Heart right ventricle (tissue), 16 donors: ENCODE data around the gene WDR31. TPM values are rescaled to one million over a fixed set of nuclear protein-coding genes. Genes with fewer than 3 reads are reported as not detected.
A peak's percentile ranks its signal among the peaks of the same experiment; 100 is the strongest.
"Not testable (repeated sequence)": the region's sequence is repeated elsewhere in the genome, so short reads cannot be mapped to it uniquely, and the experiment has no call there.

Source experiments
- ATAC-seq, 8 donors: fragments of 200-7000 bp; cut with Tn5 transposase; one replicate each; pipeline ENCODE4 v1.9.1; 2020; ENCODE audit warnings: mild to moderate bottlenecking in 8 of 8, moderate library complexity in 8 of 8, moderate number of reproducible peaks in 1 of 8
- DNase-seq, 2 donors: peaks; one replicate each; pipeline ENCODE4 v3.0.0-alpha.2; 2020
- H3K27ac ChIP-seq, 10 donors: fragments of 200-600 bp; sonication (generic) in 2 of 10; one replicate each; pipeline versions ENCODE4 v1.5.0 to v1.8.0; 2020 to 2022; ENCODE audit warnings: mild to moderate bottlenecking in 3 of 10
- H3K27me3 ChIP-seq, 7 donors: fragments of 200-600 bp; one replicate each; pipeline ENCODE4 v1.8.0; 2021 to 2022; ENCODE audit warnings: mild to moderate bottlenecking in 2 of 7
- H3K36me3 ChIP-seq, 9 donors: fragments of 200-600 bp; sonication (generic) in 1 of 9; one replicate each; pipeline versions ENCODE4 v1.5.0 to v1.8.0; 2020 to 2022; ENCODE audit warnings: mild to moderate bottlenecking in 2 of 9
- H3K4me1 ChIP-seq, 9 donors: fragments of 200-600 bp; sonication (generic) in 1 of 9; one replicate each; pipeline versions ENCODE4 v1.5.0 to v1.8.0; 2020 to 2022; ENCODE audit warnings: mild to moderate bottlenecking in 4 of 9
- H3K4me3 ChIP-seq, 10 donors: fragments of 200-600 bp; sonication (generic) in 2 of 10; one replicate each; pipeline versions ENCODE4 v1.5.0 to v1.8.0; 2020 to 2022; ENCODE audit warnings: mild to moderate bottlenecking in 7 of 10, moderate library complexity in 2 of 10
- H3K9me3 ChIP-seq, 11 donors: fragments of 200-600 bp in 10 of 11; sonication (generic) in 2 of 11; one replicate each; pipeline versions ENCODE4 v1.5.0 to v1.8.0; 2013 to 2022; ENCODE audit warnings: mild to moderate bottlenecking in 2 of 11, control low read depth in 1 of 11, moderate library complexity in 1 of 11
- WGBS, 2 donors: extraction: QIAGEN DNeasy Blood & Tissue Kit; methylation state at CpG; one replicate each; pipeline ENCODE4 v1.1.7; 2013; ENCODE audit warnings: inconsistent platforms in 1 of 2; 5-methylcytosine and 5-hydroxymethylcytosine counted together
- intact Hi-C, 10 donors: fragments of 100-400 bp; cut with DNase I; formaldehyde crosslinking; loops; one replicate each; pipeline versions ENCODE4 v1.11.1 to v1.14.2; 2022
- polyA plus RNA-seq, 2 donors: library from polyadenylated mRNA; stranded (reverse); fragments of 200-250 nt; gene quantifications; one replicate each; pipeline ENCODE4 v1.2.3, GENCODE V29; 2013
- total RNA-seq, 10 donors: library from RNA; stranded (reverse); fragmentation: NEBNext Ultra II Directional in 3 of 10; extraction: Animal tissue kit (Norgen Biotek cat#: 25700) in 3 of 10; gene quantifications; one replicate each; pipeline versions ENCODE4 v1.2.1 to v1.2.4, GENCODE V29; 2021 to 2023
- TF ChIP-seq, protein P1 (sequence below), 9 donors: fragments of 200-600 bp; sonication (generic) in 2 of 9; IDR thresholded peaks; one replicate each; pipeline versions ENCODE4 v1.5.0 to v1.8.0; 2021 to 2022; ENCODE audit warnings: antibody characterized with exemption in 9 of 9, mild to moderate bottlenecking in 5 of 9, moderate library complexity in 1 of 9
- donor health status: Arrhythmogenic right ventricular cardiomyopathy.
- donor health status: ischemic (EF 13 %, LVEDD 7.1; RV severe dilation, severe dysfunction).
- donor health status: healthy with polysubstance abuse.
- donor health status: DM: no; HTN: yes; CAD: no.
- donor health status: DM: no; HTN: no; CAD: no.
- donor health status: ischemic (EF 25% LVEDD 6.9; RV normal size, moderate dysfunction).
- donor health status: ischemic (EF 25% LVEDD 5.7; RV mildly dilated, moderate dysfunction).
- donor health status: healthy.
- donor health status: DM: yes; HTN: yes; CAD: no.
- donor health status: Ischemic cardiomyopathy.
- donor health status: ischemic (EF 35%, LVEDD 5.7; RV mildly dilated, moderate dysfunction).
- donor health status: nonischemic (EF 11% LVEDD 7.7; RV severe dilation, severe dysfunction).
- donor health status: DM: yes; HTN: yes; CAD: no.
- donor health status: PGD.
- donor health status: ischemic (EF 29% LVEDD 5.4; RV normal size, mild dysfunction).
- donor health status: nonischemic (EF 23%, LVEDD 6.1; RV moderate dilation, normal function).

WDR31 gene
- total and polyA plus RNA-seq, 12 donors = 3.4 to 29.0 (median 18.1) TPM

DNA sequence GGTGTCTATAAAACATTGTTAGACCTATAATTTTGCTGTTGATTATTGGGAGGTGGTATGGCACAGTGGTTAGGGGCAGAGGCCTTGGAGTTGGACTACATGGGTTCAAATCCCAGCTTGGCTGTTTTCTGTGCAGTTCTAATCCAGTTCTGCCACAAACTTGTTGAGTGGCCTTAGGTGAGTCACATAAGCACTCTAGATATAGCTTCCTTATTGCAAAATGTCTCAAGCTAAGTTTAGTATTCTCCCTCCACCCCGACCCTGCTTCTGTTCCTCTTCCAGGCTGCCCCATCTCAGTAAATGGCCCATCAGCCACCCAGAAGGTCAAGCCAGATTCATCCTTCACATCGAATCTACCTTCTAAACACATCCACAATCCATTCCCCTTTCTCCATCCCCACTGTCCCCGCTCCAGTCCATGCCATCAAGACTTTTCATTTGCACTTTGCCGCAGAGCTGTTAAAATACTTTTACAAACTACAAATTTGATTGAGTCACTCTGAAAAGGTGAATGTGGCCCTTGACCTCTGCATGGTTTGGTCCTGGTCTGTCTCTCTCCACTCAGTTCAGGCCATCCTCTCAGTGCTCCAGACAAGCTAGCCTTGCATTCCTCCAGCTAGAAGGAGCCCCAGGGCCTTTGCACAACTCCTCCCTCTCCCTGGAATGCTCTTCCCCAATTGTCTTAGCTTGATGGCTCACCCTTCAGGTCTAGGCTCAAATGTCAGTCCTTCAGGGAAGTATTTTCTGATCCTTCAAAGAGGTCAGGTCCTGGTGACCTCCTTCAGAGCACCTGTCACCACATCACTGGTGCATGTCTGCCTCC lies 46.7 kb upstream of the WDR31 start:
- Histone ChIP-seq H3K36me3 (peaks cover 0 to 63% (median 46%) of the 10 kb centered on the region in 9 donors), H3K4me1 (no peaks in the 10 kb centered on the region), H3K9me3 (no peaks in the 10 kb centered on the region), H3K27me3 (no peaks in the 10 kb centered on the region), H3K4me3 (no peak overlapping the region), H3K27ac (no peak overlapping the region)
- TF ChIP-seq, protein P1, sequence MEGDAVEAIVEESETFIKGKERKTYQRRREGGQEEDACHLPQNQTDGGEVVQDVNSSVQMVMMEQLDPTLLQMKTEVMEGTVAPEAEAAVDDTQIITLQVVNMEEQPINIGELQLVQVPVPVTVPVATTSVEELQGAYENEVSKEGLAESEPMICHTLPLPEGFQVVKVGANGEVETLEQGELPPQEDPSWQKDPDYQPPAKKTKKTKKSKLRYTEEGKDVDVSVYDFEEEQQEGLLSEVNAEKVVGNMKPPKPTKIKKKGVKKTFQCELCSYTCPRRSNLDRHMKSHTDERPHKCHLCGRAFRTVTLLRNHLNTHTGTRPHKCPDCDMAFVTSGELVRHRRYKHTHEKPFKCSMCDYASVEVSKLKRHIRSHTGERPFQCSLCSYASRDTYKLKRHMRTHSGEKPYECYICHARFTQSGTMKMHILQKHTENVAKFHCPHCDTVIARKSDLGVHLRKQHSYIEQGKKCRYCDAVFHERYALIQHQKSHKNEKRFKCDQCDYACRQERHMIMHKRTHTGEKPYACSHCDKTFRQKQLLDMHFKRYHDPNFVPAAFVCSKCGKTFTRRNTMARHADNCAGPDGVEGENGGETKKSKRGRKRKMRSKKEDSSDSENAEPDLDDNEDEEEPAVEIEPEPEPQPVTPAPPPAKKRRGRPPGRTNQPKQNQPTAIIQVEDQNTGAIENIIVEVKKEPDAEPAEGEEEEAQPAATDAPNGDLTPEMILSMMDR (IDR thresholded peaks at IDR 0.05) = no peak
- DNase-seq = no peak
- 92 to 96% methylated on average over 4 of the region's 4 CpGs for WGBS, 2 donors
- intact Hi-C loops = no loop called here
- peak in 1 of 8 donors; percentile 35 for ATAC-seq

DNA sequence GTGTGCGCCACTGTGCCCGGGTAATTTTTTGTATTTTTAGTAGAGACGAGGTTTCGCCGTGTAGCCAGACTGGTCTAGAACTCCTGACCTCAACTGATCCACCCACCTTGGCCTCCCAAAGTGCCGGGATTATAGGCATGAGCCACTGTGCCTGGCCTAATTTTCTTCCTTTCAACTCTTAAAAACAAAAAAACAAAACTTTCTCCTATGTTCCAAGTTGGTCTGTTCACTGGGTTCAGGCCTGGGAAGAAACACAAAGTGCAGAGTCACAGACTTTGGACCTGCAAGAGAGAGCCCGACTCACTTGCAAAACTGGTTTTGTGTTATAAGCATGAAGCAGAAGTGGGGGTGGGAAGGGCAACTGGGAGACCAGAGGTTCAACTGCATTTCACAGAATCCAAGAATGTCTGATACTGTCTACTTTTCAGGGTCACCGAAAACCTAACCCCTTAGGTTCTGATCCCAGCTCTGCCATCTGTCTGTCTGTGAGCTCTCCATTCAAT lies 41.9 kb upstream of the WDR31 start:
- intact Hi-C loops = no loop called here
- H3K36me3 ChIP-seq = peaks cover 0 to 15% (median under 1%) of the 10 kb centered on the region in 9 donors
- H3K27me3 ChIP-seq = no peaks in the 10 kb centered on the region
- no peaks in the 10 kb centered on the region for H3K9me3 ChIP-seq
- no peak overlapping the region for H3K27ac ChIP-seq
- peaks cover 0 to 3% (median 0%) of the 10 kb centered on the region in 9 donors for H3K4me1 ChIP-seq
- TF ChIP-seq, protein P1 (IDR thresholded peaks at IDR 0.05) = no peak
- H3K4me3 ChIP-seq = no peak overlapping the region
- DNase-seq (no peak), ATAC-seq (no peak)
- WGBS, 2 donors = 91 to 93% methylated on average over 8 of the region's 8 CpGs

DNA sequence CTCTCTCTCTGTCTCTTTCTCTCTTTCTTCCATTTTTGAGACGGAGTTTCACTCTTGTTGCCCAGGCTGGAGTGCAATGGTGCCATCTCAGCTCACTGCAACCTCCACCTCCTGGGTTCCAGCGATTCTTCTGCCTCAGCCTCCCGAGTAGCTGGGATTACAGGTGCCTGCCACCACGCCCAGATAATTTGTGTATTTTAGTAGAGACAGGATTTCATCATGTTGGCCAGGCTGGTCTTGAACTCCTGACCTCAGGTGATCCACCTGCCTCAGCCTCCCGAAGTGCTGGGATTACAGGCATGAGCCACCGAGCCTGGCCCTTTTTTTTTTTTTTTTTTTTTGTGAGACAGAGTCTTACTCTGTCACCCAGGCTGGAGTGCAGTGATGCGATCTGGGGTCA lies 41.4 kb upstream of the WDR31 start:
- DNase-seq, H3K4me3 ChIP-seq, intact Hi-C loops, ATAC-seq, H3K4me1 ChIP-seq, H3K27ac ChIP-seq, H3K9me3 ChIP-seq, H3K27me3 ChIP-seq, H3K36me3 ChIP-seq: not testable (repeated sequence)
- WGBS, 2 donors = 82 to 87% methylated on average over 7 of the region's 7 CpGs

DNA sequence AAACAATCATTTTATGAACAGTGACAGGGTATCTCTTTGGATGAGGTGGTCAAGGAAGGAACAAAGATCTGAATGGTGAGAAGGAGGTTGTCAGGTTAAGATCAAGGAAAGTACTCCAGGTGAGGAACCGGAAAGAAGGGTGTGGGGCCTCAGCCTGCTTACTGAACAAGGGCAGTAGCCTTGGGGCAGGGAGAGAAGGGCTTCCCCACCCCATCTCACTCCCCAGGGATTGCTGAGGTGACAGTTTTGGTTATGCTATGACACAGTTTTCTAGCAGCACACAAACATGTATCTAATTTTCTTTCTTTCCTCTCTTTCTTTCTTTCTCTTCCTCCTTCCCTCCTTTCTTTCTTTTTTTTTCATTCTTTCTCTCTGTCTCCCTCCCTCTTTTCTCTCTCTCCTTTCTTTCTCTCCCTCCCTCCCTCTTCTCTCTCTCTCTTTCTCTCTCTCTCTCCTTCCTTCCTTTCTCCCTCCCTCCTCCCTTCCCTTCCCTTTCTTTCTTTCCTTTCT lies 40.8 kb upstream of the WDR31 start:
- ATAC-seq (no peak), DNase-seq (no peak)
- Histone ChIP-seq H3K4me1 (peaks cover 0 to 7% (median 4%) of the 10 kb centered on the region in 9 donors), H3K4me3 (no peak overlapping the region), H3K9me3 (no peaks in the 10 kb centered on the region), H3K27me3 (no peaks in the 10 kb centered on the region), H3K36me3 (peaks cover 0 to 5% (median 0%) of the 10 kb centered on the region in 9 donors), H3K27ac (no peak overlapping the region)
- 50 to 67% methylated on average over 1 of the region's 1 CpG for WGBS, 2 donors
- TF ChIP-seq, protein P1 (IDR thresholded peaks at IDR 0.05) = no peak
- intact Hi-C loops = no loop called here

DNA sequence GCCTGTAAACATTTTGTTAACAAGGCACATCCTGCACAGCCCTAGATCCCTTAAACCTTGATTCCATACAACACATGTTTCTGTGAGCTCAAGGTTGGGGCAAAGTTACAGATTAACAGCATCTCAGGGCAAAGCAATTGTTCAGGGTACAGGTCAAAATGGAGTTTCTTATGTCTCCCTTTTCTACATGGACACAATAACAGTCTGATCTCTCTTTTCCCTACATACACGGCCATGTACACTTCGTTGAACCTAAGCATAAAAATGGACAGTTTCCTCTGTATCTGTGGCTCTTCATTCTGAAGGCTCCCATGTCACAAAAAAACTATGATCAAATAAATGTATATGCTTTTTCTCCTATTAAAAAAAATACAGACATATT lies 39.7 kb upstream of the WDR31 start:
- not testable (repeated sequence) for H3K36me3 ChIP-seq, ATAC-seq, DNase-seq, H3K27ac ChIP-seq, H3K27me3 ChIP-seq, H3K9me3 ChIP-seq, H3K4me3 ChIP-seq
- WGBS, 2 donors = 82 to 93% methylated on average over 2 of the region's 2 CpGs
- intact Hi-C loops = loop anchor here in 1 of 10 donors (5.0 kb wide), 1 partner anchor 38 kb away; the partner anchor contains the start of gene WDR31
- H3K4me1 ChIP-seq = peaks cover 0 to 17% (median 11%) of the 10 kb centered on the region in 9 donors

DNA sequence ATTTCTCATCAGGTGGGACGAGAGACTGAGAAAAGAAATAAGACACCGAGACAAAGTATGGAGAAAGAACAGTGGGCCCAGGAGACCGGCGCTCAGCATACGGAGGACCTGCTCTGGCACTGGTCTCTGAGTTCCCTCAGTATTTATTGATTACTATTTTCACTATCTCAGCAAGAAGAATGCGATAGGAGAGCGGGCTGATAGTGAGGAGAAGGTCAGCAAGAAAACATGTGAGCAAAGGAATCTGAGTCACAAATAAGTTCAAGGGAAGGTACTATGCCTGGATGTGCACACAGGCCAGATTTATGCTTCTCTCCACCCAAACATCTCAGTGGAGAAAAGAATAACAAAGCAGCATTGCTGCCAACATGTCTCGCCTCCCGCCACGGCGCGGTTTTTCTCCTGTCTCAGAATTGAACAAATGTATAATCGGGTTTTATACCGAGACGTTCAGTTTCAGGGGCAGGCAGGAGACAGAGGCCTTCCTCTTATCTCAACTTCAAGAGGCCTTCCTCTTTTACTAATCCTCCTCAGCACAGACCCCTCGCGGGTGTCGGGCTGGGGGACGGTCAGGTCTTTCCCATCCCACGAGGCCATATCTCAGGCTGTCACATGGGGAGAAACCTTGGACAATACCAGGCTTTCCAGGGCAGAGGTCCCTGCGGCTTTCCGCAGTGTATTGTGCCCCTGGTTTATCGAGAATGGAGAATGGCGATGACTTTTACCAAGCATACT lies 39.2 kb upstream of the WDR31 start:
- H3K36me3 ChIP-seq = peaks cover 0 to 11% (median 5%) of the 10 kb centered on the region in 9 donors

More for the DNA sequence above, 39.2 kb upstream of the WDR31 start:
- ATAC-seq, H3K27me3 ChIP-seq, H3K9me3 ChIP-seq, H3K4me3 ChIP-seq, H3K27ac ChIP-seq, DNase-seq: not testable (repeated sequence)
- H3K4me1 ChIP-seq = peaks cover 0 to 17% (median 11%) of the 10 kb centered on the region in 9 donors
- intact Hi-C loops = loop anchor here in 1 of 10 donors (5.0 kb wide), 1 partner anchor 37 kb away; the partner anchor contains the start of gene WDR31
- 55 to 58% methylated on average over 24 of the region's 24 CpGs for WGBS, 2 donors
